HG03066 (cell line): Measurements from ENCODE around the gene TRABD2B.

Source experiments
- ATAC-seq: cut with Tn5 transposase; IDR thresholded peaks from one replicate; pipeline ENCODE4 v1.9.1; 2021; ENCODE audit warnings: low read depth; ENCODE audit not compliant: unreplicated experiment

The TRABD2B gene

GRCh38 chr1:47856996-47857395, 140.2 kb downstream of the TRABD2B start:
- ATAC-seq, result no peak

- no peak for ATAC-seq
Measured at GRCh38 chr1:47855230-47855629, 142.0 kb downstream of the TRABD2B start.

- no peak for ATAC-seq
Measured at GRCh38 chr1:47854552-47855144, 142.5 kb downstream of the TRABD2B start.

GRCh38 chr1:47853852-47854251, 143.3 kb downstream of the TRABD2B start:
- ATAC-seq, result no peak

- no peak for ATAC-seq
Measured at GRCh38 chr1:47853059-47853458, 144.1 kb downstream of the TRABD2B start.

GRCh38 chr1:47852006-47852718, 145.0 kb downstream of the TRABD2B start:
- no peak for ATAC-seq

- no peak for ATAC-seq
Measured at GRCh38 chr1:47850451-47850850, 146.7 kb downstream of the TRABD2B start.

- ATAC-seq, result no peak
Measured at GRCh38 chr1:47849591-47850261, 147.5 kb downstream of the TRABD2B start.

- no peak for ATAC-seq
Measured at GRCh38 chr1:47849005-47849521, 148.1 kb downstream of the TRABD2B start.

- ATAC-seq, result no peak
Measured at GRCh38 chr1:47847763-47848162, 149.4 kb downstream of the TRABD2B start.

GRCh38 chr1:47844558-47844955, 152.6 kb downstream of the TRABD2B start:
- no peak for ATAC-seq

- ATAC-seq, result no peak
Measured at GRCh38 chr1:47843781-47844557, 153.2 kb downstream of the TRABD2B start.

- no peak for ATAC-seq
Measured at GRCh38 chr1:47843059-47843458, 154.1 kb downstream of the TRABD2B start.

- ATAC-seq, result no peak
Measured at GRCh38 chr1:47842228-47842919, 154.8 kb downstream of the TRABD2B start.

- ATAC-seq, result no peak
Measured at GRCh38 chr1:47841356-47841755, 155.8 kb downstream of the TRABD2B start.

GRCh38 chr1:47840393-47841190, 156.6 kb downstream of the TRABD2B start:
- no peak for ATAC-seq

GRCh38 chr1:47839433-47839760, 157.8 kb downstream of the TRABD2B start:
- no peak for ATAC-seq

- ATAC-seq, result no peak
Measured at GRCh38 chr1:47838562-47839432, 158.4 kb downstream of the TRABD2B start.
